GM19025 (cell line): ENCODE results near the gene HTR2C.
"Not testable (repeated sequence)": the region's sequence is repeated elsewhere in the genome, so short reads cannot be mapped to it uniquely, and the experiment has no call there.

Source experiments
- ATAC-seq: cut with Tn5 transposase; IDR thresholded peaks from one replicate; pipeline ENCODE4 v1.9.1; 2021; ENCODE audit warnings: mild to moderate bottlenecking, low read depth, moderate library complexity; ENCODE audit not compliant: unreplicated experiment

The HTR2C gene

DNA sequence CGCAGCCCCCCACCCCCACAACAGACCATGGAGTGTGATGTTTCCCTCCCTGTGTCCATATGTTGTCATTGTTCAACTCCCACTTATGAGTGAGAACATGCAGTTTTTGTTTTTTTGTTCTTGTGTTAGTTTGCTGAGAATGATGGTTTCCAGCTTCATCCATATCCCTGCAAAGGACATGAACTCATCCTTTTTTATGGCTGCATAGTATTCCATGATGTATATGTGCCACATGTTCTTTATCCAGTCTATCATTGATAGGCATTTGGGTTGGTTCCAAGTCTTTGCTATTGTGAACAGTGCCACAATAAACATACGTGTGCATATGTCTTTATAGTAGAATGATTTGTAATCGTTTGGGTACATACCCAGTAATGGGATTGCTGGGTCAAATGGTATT, 353.2 kb downstream of the HTR2C start:
- not testable (repeated sequence) for ATAC-seq

- no peak for ATAC-seq
Measured at GRCh38 chrX:114952696-114953095, 368.8 kb downstream of the HTR2C start.
